HFF-Myc (cell line): ENCODE measurements around the gene SGSM1.

Source experiments
- DNase-seq: peaks from one replicate; pipeline ENCODE4 v3.0.0-alpha.2; 2011; ENCODE audit warnings: low read depth; ENCODE audit errors: extremely low read depth
- H3K4me3 ChIP-seq: replicated peaks from 2 replicates; pipeline ENCODE4 v1.5.1; 2011; ENCODE audit warnings: low read depth, mild to moderate bottlenecking, control low read depth, low read length
- TF ChIP-seq, protein P1 (sequence below): IDR thresholded peaks from 2 replicates; pipeline ENCODE4 v1.5.1; 2012; ENCODE audit warnings: mild to moderate bottlenecking, low read depth, low read length, control low read depth; ENCODE audit errors: missing control alignments

Gene SGSM1

DNA sequence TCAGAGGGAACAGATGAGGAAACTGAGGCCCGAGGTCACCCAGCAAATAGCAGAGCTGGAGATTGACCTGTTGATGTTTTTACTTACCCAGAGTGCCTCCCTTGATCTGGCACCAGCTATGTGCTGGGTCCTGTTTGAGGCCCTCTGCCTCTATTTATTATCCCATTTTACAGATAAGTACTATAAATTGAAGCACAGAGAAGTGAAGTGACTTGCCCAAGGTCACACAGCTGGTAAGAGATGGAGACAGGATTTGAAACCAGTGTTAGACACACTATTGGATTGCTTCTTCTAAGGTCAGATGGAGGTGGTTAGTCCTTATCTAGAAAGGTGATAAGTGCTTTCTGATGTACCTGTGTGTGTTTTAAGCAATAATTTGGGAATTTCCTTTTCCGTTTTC lies 13.5 kb downstream of the SGSM1 start:
- H3K4me3 ChIP-seq: no peak overlapping the region
- no peak for DNase-seq
- TF ChIP-seq, protein P1, sequence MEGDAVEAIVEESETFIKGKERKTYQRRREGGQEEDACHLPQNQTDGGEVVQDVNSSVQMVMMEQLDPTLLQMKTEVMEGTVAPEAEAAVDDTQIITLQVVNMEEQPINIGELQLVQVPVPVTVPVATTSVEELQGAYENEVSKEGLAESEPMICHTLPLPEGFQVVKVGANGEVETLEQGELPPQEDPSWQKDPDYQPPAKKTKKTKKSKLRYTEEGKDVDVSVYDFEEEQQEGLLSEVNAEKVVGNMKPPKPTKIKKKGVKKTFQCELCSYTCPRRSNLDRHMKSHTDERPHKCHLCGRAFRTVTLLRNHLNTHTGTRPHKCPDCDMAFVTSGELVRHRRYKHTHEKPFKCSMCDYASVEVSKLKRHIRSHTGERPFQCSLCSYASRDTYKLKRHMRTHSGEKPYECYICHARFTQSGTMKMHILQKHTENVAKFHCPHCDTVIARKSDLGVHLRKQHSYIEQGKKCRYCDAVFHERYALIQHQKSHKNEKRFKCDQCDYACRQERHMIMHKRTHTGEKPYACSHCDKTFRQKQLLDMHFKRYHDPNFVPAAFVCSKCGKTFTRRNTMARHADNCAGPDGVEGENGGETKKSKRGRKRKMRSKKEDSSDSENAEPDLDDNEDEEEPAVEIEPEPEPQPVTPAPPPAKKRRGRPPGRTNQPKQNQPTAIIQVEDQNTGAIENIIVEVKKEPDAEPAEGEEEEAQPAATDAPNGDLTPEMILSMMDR: no peak

DNA sequence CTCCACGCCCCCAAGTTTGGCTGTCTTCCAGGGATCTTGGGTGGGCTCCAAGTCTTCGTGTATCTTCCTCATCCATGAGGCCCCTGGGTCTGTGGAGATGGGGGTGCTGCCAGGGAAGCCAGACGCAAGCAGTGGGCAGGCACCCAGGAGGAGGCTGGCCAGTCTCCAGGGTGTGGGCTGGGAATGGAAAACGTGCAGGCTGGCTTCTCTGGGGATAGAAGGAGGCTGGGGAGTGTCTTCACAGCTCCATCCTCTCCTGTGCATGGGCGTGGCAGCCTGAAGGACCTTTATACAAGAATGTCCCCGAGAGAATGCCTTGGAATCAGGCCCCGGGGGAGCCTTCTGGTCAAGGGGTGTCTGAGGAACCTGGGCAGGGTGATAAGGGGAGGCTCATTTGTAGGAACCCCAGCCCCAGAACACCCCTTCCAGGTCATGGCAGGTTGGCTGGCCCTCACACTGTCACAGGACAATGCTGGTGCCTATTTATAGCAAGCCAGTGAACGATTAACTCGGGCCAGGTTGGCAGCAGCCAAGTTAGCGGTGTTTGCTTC lies 14.0 kb downstream of the SGSM1 start:
- no peak overlapping the region for H3K4me3 ChIP-seq
- no peak for DNase-seq
- TF ChIP-seq, protein P1: no peak

DNA sequence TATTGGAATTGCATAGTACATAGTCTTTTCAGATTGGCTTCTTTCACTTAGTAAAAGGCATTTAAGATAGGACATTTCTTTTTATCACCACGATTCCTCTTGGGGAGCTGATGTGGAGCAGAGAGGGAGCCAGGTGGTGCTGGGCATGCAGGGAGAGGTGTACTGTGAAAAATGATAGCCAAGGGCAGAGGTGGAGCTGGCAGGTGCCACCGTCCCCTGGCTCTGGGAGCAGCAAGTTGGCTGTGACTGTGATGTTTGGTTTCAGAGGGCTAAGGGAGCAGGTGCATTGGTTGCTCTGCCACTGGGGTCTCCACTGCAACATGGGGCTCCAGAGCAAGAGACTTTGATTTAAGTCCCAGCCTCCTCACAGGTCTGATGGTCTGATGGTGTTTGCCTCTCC lies 16.5 kb downstream of the SGSM1 start:
- no peak overlapping the region for H3K4me3 ChIP-seq
- TF ChIP-seq, protein P1: no peak
- no peak for DNase-seq

DNA sequence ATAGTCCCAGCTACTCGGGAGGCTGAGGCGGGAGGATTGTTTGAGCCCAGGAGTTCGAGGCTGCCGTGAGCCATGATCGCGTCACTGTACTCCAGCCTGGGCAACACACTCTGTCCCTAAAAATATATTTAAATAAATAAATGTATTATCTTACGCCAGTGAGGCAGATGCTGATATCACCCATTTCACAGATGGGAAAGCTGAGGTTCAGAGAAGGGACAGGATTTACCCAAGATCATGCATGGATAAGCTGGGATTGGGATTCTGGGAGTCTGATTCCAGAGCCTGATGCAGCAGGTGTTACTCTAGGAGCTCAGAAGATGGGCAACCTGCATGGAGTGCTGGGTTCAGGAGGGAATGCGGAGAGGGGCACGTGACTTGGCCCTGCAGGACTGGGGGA lies 17.8 kb downstream of the SGSM1 start:
- no peak overlapping the region for H3K4me3 ChIP-seq
- no peak for DNase-seq
- TF ChIP-seq, protein P1: no peak

DNA sequence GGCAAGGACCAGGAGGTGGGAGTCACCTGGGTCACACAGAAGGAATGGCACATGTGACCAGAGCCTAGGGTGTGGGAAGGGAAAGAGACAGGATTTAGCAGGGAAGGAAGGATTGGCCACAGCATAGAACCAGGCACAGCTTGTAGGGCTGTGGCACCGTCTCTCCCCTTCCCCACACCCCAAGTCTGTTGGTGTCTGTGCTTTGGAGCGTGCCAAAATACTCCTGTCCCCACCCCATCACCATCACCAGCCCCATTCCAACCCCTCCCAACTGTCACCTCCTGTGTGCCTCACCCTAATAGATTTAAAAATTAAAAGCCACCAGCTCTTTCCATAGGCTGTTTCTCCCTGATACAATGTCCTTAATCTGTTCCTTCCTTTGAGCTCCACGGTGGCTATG lies 18.2 kb downstream of the SGSM1 start:
- no peak overlapping the region for H3K4me3 ChIP-seq
- DNase-seq: no peak
- TF ChIP-seq, protein P1: no peak

DNA sequence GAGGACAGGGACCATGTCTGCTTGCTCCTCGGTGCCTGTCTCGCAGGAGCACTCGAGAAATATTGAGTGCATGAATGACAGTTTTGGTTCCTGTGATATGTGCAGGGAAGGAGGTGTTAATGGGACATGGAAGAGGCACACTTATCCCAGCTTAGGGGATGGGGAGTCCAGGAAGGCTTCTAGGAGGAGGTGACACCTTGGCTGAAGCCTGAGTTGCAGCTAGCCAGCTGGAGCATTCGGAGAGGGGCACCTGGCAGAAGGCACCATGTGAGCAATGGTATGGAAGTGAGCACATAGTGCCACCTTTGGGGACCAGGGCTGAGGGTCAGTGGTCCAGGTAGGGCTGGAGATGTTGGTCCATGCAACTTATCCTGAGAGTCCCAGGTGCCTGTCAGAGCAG lies 18.9 kb downstream of the SGSM1 start:
- TF ChIP-seq, protein P1: no peak
- no peak for DNase-seq
- H3K4me3 ChIP-seq: no peak overlapping the region

DNA sequence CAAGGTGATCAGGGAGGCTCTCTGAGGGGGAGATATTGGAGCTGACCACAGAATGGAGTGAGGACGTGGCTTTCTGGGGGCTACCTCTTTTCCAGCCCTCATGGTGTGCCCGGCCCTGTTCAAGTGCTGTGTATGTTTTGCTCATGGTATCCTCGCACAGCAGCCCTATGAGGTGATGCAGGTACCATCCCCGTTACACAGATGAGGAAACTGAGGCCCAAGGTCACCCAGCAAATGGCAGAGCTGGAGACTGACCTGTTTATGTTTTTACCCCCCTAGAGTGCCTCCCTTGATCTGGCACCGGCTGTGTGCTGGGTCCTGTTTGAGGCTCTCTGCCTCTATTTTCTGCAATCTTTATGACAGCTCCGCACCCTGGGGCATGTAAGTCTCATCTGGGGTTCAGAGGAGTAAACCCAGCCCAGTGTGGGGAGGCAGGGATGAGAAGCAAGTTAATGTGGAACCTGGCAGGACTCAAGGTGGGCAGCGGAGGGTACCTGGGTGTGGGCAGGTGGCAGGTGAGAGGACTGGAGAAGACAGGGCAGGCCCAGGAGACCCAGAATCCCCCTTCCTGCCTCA lies 20.8 kb downstream of the SGSM1 start:
- TF ChIP-seq, protein P1: no peak
- H3K4me3 ChIP-seq: no peak overlapping the region
- no peak for DNase-seq
